ENCODE measurements around the gene USP13.
"Not testable (repeated sequence)": the region's sequence is repeated elsewhere in the genome, so short reads cannot be mapped to it uniquely, and the experiment has no call there.

Gene USP13

GRCh38 chr3:179734497-179735281 lies 81.8 kb downstream of the USP13 start:
- no peak for DNase-seq (ENCODE audit: low spot score)

- no peak for DNase-seq (ENCODE audit: low spot score)
Measured at GRCh38 chr3:179735321-179735720, 82.5 kb downstream of the USP13 start.

- no peak for DNase-seq (ENCODE audit: low spot score)
Measured at GRCh38 chr3:179738998-179739397, 86.2 kb downstream of the USP13 start.

- DNase-seq (ENCODE audit: low spot score), result no peak
Measured at GRCh38 chr3:179739816-179740594, 87.2 kb downstream of the USP13 start.

GRCh38 chr3:179743913-179744312 lies 91.1 kb downstream of the USP13 start:
- DNase-seq (ENCODE audit: low spot score), result no peak

GRCh38 chr3:179744667-179745066 lies 91.8 kb downstream of the USP13 start:
- no peak for DNase-seq (ENCODE audit: low spot score)

GRCh38 chr3:179745079-179745478 lies 92.2 kb downstream of the USP13 start:
- DNase-seq (ENCODE audit: low spot score), result no peak

GRCh38 chr3:179745716-179746115 lies 92.9 kb downstream of the USP13 start:
- no peak for DNase-seq (ENCODE audit: low spot score)

GRCh38 chr3:179750720-179751328 lies 98.0 kb downstream of the USP13 start:
- peak; percentile 23 for DNase-seq (ENCODE audit: low spot score)

GRCh38 chr3:179760944-179761343 lies 108.1 kb downstream of the USP13 start:
- peak; percentile 80 for DNase-seq (ENCODE audit: low spot score)

GRCh38 chr3:179765396-179765795 lies 112.6 kb downstream of the USP13 start:
- DNase-seq (ENCODE audit: low spot score), result no peak

- DNase-seq (ENCODE audit: low spot score), result no peak
Measured at GRCh38 chr3:179766416-179767133, 113.7 kb downstream of the USP13 start.

GRCh38 chr3:179768080-179768479 lies 115.2 kb downstream of the USP13 start:
- DNase-seq (ENCODE audit: low spot score), result peak; percentile 75

GRCh38 chr3:179769411-179770247 lies 116.8 kb downstream of the USP13 start:
- no peak for DNase-seq (ENCODE audit: low spot score)

GRCh38 chr3:179771797-179772196 lies 119.0 kb downstream of the USP13 start:
- no peak for DNase-seq (ENCODE audit: low spot score)

GRCh38 chr3:179772297-179772696 lies 119.5 kb downstream of the USP13 start:
- no peak for DNase-seq (ENCODE audit: low spot score)

GRCh38 chr3:179775416-179776122 lies 122.7 kb downstream of the USP13 start:
- no peak for DNase-seq (ENCODE audit: low spot score)

- DNase-seq (ENCODE audit: low spot score), result not testable (repeated sequence)
Measured at GRCh38 chr3:179782841-179783240, 130.0 kb downstream of the USP13 start.

- no peak for DNase-seq (ENCODE audit: low spot score)
Measured at GRCh38 chr3:179788996-179789395, 136.2 kb downstream of the USP13 start.

- no peak for DNase-seq (ENCODE audit: low spot score)
Measured at GRCh38 chr3:179791793-179792192, 139.0 kb downstream of the USP13 start.

- no peak for DNase-seq (ENCODE audit: low spot score)
Measured at GRCh38 chr3:179794355-179794754, 141.5 kb downstream of the USP13 start.
